Chondrocyte (in vitro differentiated cells): ENCODE measurements around the gene ANKFN1. TPM values are rescaled to one million over a fixed set of nuclear protein-coding genes. Genes with fewer than 3 reads are reported as not detected.

Experiments
- DNase-seq: peaks from one replicate; pipeline ENCODE4 v3.0.0; 2021; ENCODE audit warnings: mixed read lengths, low spot score
- H3K27ac Mint-ChIP-seq: one replicate; pipeline ENCODE4 v1.8.0; 2021; ENCODE audit warnings: mild to moderate bottlenecking, moderate library complexity, mixed read lengths; ENCODE audit not compliant: unreplicated experiment
- H3K27me3 Mint-ChIP-seq: 2 replicates; pipeline ENCODE4 v1.8.0; 2021; ENCODE audit warnings: low read depth, mixed read lengths
- H3K36me3 Mint-ChIP-seq: 2 replicates; pipeline ENCODE4 v1.8.0; 2021; ENCODE audit warnings: low read depth, mixed read lengths
- H3K4me1 Mint-ChIP-seq: 2 replicates; pipeline ENCODE4 v1.8.0; 2021; ENCODE audit warnings: low read depth, mild to moderate bottlenecking, mixed read lengths
- H3K4me3 Mint-ChIP-seq: one replicate; pipeline ENCODE4 v1.8.0; 2021; ENCODE audit warnings: mild to moderate bottlenecking, moderate library complexity, mixed read lengths; ENCODE audit not compliant: unreplicated experiment
- H3K9me3 Mint-ChIP-seq: 2 replicates; pipeline ENCODE4 v1.8.0; 2021; ENCODE audit warnings: low read depth, mixed read lengths
- total RNA-seq: library from RNA; stranded (reverse); gene quantifications from 3 replicates; pipeline ENCODE4 v1.2.1, GENCODE V29; 2021
- TF ChIP-seq, protein P1 (sequence below): fragments of 200-600 bp; sonication (generic); IDR thresholded peaks from 2 replicates; pipeline ENCODE4 v1.5.0; 2021; ENCODE audit warnings: antibody characterized with exemption, mild to moderate bottlenecking, moderate library complexity

The ANKFN1 gene
- total RNA-seq, 1 donor from 2014 or later = not detected

DNA sequence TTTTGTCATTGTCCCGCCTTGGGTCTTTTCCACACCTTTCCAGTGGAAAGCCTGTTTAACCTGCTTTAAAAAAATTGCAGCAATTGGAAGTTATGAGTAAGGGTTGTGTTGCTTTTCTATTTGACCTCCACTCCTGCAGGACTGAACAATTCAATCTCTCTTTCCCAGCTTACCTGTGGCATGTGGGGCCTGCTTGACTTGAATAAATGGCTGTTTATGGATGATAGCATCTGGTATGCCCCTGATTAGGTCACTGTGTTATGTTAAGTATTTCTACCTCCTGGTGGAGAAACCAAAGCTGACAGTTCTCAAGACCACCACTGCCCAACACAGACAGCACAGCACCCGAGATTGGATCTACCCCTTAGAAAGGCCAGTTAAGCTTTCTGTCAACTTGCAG, 375.4 kb downstream of the ANKFN1 start:
- TF ChIP-seq, protein P1, sequence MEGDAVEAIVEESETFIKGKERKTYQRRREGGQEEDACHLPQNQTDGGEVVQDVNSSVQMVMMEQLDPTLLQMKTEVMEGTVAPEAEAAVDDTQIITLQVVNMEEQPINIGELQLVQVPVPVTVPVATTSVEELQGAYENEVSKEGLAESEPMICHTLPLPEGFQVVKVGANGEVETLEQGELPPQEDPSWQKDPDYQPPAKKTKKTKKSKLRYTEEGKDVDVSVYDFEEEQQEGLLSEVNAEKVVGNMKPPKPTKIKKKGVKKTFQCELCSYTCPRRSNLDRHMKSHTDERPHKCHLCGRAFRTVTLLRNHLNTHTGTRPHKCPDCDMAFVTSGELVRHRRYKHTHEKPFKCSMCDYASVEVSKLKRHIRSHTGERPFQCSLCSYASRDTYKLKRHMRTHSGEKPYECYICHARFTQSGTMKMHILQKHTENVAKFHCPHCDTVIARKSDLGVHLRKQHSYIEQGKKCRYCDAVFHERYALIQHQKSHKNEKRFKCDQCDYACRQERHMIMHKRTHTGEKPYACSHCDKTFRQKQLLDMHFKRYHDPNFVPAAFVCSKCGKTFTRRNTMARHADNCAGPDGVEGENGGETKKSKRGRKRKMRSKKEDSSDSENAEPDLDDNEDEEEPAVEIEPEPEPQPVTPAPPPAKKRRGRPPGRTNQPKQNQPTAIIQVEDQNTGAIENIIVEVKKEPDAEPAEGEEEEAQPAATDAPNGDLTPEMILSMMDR = no peak
- Mint-ChIP-seq H3K9me3 (no peaks in the 10 kb centered on the region), H3K36me3 (no peaks in the 10 kb centered on the region), H3K27me3 (peaks cover 7% of the 10 kb centered on the region), H3K4me3 (no peak overlapping the region), H3K27ac (no peak overlapping the region), H3K4me1 (no peaks in the 10 kb centered on the region)
- DNase-seq = no peak

DNA sequence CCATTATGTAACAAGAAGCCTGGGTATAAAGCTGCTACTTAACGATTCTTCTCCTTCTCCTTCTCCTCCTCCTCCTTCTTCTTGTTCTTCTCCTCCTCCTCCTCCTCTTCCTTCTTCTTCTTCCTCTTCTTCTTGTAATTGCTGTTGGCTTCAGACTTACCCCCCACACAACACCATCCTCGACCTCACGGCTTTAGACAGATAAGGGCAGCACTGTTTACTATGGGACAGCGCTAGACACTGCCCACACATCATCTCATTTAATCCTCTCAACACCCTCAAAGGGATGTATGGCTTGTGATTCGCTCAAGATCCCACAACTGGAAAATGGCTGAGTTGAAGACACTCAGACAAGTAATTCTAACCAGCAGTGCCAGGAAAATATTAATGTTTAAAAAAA, 379.7 kb downstream of the ANKFN1 start:
- no peaks in the 10 kb centered on the region for H3K4me1 Mint-ChIP-seq
- no peak for DNase-seq

DNA sequence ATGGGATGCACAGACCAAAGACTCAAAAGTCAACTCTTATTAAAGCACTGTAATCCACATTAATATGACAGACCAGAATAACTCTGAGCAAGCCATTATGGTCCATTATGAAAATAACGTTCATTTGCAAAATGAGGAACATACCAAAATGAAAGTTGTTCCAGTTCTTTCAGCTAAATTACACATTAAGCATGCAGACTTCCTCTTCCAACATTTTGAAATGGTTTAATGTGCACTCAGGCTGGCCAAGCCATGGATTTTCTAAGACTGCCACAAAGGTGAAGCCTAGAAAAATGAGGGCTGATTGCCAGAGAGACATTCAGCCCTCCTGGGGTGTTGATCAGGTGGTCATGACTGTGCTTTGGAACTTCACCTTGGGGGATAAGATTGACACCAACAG, 383.5 kb downstream of the ANKFN1 start:
- Mint-ChIP-seq H3K4me1 (peaks cover 8% of the 10 kb centered on the region), H3K36me3 (no peaks in the 10 kb centered on the region), H3K27me3 (peaks cover 14% of the 10 kb centered on the region), H3K4me3 (no peak overlapping the region), H3K27ac (no peak overlapping the region), H3K9me3 (peaks cover 9% of the 10 kb centered on the region)
- TF ChIP-seq, protein P1 = no peak
- DNase-seq = no peak

More for the DNA sequence above, 379.7 kb downstream of the ANKFN1 start:
- Mint-ChIP-seq H3K4me3 (no peak overlapping the region), H3K27ac (no peak overlapping the region), H3K9me3 (no peaks in the 10 kb centered on the region), H3K27me3 (peaks cover 14% of the 10 kb centered on the region), H3K36me3 (no peaks in the 10 kb centered on the region)
- TF ChIP-seq, protein P1 = no peak

DNA sequence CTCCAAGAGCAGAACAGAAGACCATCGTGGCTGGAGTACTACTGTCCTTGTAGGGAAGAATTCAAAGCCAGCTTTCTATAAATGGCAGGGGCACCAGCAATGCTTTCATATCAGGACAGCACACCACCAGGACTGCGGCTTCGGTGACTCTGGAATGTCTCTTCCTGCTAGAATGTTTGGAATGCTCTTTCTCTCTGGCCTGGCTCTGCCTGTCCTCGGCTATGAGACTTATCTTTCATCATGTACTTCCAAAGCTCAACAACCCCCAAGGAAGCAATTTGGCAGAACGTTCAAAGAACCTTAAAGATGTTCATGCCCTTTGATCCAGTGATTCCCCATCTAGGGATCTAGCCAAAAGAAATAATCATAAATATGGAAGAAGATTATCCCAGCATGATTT, 387.6 kb downstream of the ANKFN1 start:
- Mint-ChIP-seq H3K4me3 (no peak overlapping the region), H3K27ac (no peak overlapping the region), H3K27me3 (no peaks in the 10 kb centered on the region), H3K9me3 (peaks cover 9% of the 10 kb centered on the region), H3K36me3 (no peaks in the 10 kb centered on the region), H3K4me1 (peaks cover 8% of the 10 kb centered on the region)
- TF ChIP-seq, protein P1 = no peak
- no peak for DNase-seq

GRCh38 chr17:56543280-56543679, 390.0 kb downstream of the ANKFN1 start:
- H3K4me1 Mint-ChIP-seq = peaks cover 8% of the 10 kb centered on the region
- no peak overlapping the region for H3K4me3 Mint-ChIP-seq
- H3K27me3 Mint-ChIP-seq = no peaks in the 10 kb centered on the region
- DNase-seq = no peak
- H3K9me3 Mint-ChIP-seq = peaks cover 9% of the 10 kb centered on the region
- H3K36me3 Mint-ChIP-seq = no peaks in the 10 kb centered on the region
- no peak overlapping the region for H3K27ac Mint-ChIP-seq
- TF ChIP-seq, protein P1 = no peak
